ENCODE measurements around the gene CACNA1E. TPM values are rescaled to one million over a fixed set of nuclear protein-coding genes. Genes with fewer than 3 reads are reported as not detected.

The CACNA1E gene
- total and polyA plus RNA-seq, 2 experiments from 2014 or later: 0.32 to 1.1 TPM

DNA sequence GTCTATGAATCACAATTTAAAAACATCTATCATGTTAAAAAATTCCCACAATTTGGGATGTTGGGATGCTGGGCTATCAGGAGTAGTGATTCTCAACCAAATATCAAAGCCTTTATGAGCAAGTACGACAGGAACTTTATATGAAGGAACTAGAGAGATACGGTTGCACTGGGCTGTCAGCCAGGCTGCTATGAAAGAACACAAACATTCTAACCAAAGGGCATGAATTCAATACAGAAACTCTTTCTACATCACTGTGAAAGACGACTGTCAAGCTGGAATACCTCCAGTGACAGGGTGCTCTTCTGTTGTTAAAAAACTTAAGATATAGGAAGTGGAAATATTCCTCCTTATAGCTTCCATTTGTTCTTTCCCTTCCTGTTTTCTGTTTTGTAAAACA is 9.8 kb downstream of the CACNA1E start (continued):
- no peak for TF ChIP-seq ZNF462 (CRISPR knock-in tag; IDR thresholded peaks at IDR 0.05)
- no peak for TF ChIP-seq ZNF114 (CRISPR knock-in tag; IDR thresholded peaks at IDR 0.05)
- TF ChIP-seq CREB1 (CRISPR knock-in tag; IDR thresholded peaks at IDR 0.05; ENCODE audit: low read depth): no peak
- TF ChIP-seq REST (IDR thresholded peaks at IDR 0.05; ENCODE audit: unreplicated experiment): no peak
- TF ChIP-seq, protein P1, sequence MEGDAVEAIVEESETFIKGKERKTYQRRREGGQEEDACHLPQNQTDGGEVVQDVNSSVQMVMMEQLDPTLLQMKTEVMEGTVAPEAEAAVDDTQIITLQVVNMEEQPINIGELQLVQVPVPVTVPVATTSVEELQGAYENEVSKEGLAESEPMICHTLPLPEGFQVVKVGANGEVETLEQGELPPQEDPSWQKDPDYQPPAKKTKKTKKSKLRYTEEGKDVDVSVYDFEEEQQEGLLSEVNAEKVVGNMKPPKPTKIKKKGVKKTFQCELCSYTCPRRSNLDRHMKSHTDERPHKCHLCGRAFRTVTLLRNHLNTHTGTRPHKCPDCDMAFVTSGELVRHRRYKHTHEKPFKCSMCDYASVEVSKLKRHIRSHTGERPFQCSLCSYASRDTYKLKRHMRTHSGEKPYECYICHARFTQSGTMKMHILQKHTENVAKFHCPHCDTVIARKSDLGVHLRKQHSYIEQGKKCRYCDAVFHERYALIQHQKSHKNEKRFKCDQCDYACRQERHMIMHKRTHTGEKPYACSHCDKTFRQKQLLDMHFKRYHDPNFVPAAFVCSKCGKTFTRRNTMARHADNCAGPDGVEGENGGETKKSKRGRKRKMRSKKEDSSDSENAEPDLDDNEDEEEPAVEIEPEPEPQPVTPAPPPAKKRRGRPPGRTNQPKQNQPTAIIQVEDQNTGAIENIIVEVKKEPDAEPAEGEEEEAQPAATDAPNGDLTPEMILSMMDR (conservative IDR thresholded peaks at IDR 0.05; ENCODE audit: low read depth in 2 of 2): no peak
- no peak for TF ChIP-seq ZNF331 (CRISPR knock-in tag; IDR thresholded peaks at IDR 0.05; ENCODE audit: low read depth)
